OCI-LY1 (cell line): Measurements from ENCODE around the gene GAS2L3.
"Not testable (repeated sequence)": the region's sequence is repeated elsewhere in the genome, so short reads cannot be mapped to it uniquely, and the experiment has no call there.

Source experiments
- H2AFZ ChIP-seq: fragments of 200-600 bp; sonication (generic), shearing (Covaris generic); 2 replicates; pipeline ENCODE4 v1.6.0; 2014; ENCODE audit warnings: antibody characterized with exemption, mild to moderate bottlenecking, low read length
- H3F3A ChIP-seq: fragments of 200-600 bp; sonication (generic), shearing (Covaris generic); 2 replicates; pipeline ENCODE4 v1.6.0; 2014; ENCODE audit warnings: mild to moderate bottlenecking, antibody characterized with exemption, low read length, moderate library complexity; ENCODE audit not compliant: insufficient read depth
- H3K27ac ChIP-seq: fragments of 200-600 bp; sonication (generic); 2 replicates; pipeline ENCODE4 v1.5.1; 2014; ENCODE audit warnings: low read length, mixed run types, mild to moderate bottlenecking, low read depth; ENCODE audit not compliant: poor library complexity, severe bottlenecking
- H3K27me3 ChIP-seq: fragments of 200-600 bp; sonication (generic); 2 replicates; pipeline ENCODE4 v1.6.0; 2014; ENCODE audit warnings: antibody characterized with exemption, mild to moderate bottlenecking, low read length, moderate library complexity; ENCODE audit not compliant: insufficient read depth
- H3K36me3 ChIP-seq: fragments of 200-600 bp; sonication (generic); 2 replicates; pipeline ENCODE4 v1.6.1; 2014; ENCODE audit warnings: mild to moderate bottlenecking, antibody characterized with exemption, low read length, moderate library complexity, mixed read lengths; ENCODE audit not compliant: insufficient read depth
- H3K4me1 ChIP-seq: fragments of 200-600 bp; sonication (generic); 2 replicates; pipeline ENCODE4 v1.5.1; 2014; ENCODE audit warnings: mild to moderate bottlenecking, low read length, moderate library complexity; ENCODE audit not compliant: insufficient read depth, severe bottlenecking
- H3K4me2 ChIP-seq: fragments of 200-600 bp; sonication (generic), shearing (Covaris generic); 2 replicates; pipeline ENCODE4 v1.6.1; 2014; ENCODE audit warnings: low read length
- H3K4me3 ChIP-seq: fragments of 200-600 bp; sonication (generic); 2 replicates; pipeline ENCODE4 v1.5.1; 2014; ENCODE audit warnings: low read length, low read depth, mild to moderate bottlenecking, mixed read lengths; ENCODE audit not compliant: poor library complexity, severe bottlenecking
- H3K79me2 ChIP-seq: fragments of 200-600 bp; shearing (Covaris generic); 2 replicates; pipeline ENCODE4 v1.6.1; 2016; ENCODE audit warnings: mixed run types, low read length, mixed read lengths; ENCODE audit not compliant: insufficient read depth
- H3K9ac ChIP-seq: fragments of 200-600 bp; sonication (generic), shearing (Covaris generic); 2 replicates; pipeline ENCODE4 v1.6.1; 2014; ENCODE audit warnings: mild to moderate bottlenecking, low read length, mixed read lengths
- H3K9me2 ChIP-seq: fragments of 200-600 bp; sonication (generic), shearing (Covaris generic); 2 replicates; pipeline ENCODE4 v1.6.1; 2014; ENCODE audit warnings: low read depth, mild to moderate bottlenecking, low read length, mixed read lengths
- H3K9me3 ChIP-seq: fragments of 200-600 bp; shearing (Covaris generic); 2 replicates; pipeline ENCODE4 v1.6.1; 2014; ENCODE audit warnings: low read length, mixed read lengths
- H4K20me1 ChIP-seq: fragments of 200-600 bp; sonication (generic), shearing (Covaris generic); 2 replicates; pipeline ENCODE4 v1.6.0; 2016; ENCODE audit warnings: mild to moderate bottlenecking, low read length; ENCODE audit not compliant: insufficient read depth
- CTCF ChIP-seq: fragments of 200-600 bp; sonication (generic), shearing (Covaris generic); IDR thresholded peaks from 2 replicates; pipeline ENCODE4 v1.5.1; 2017; ENCODE audit warnings: mild to moderate bottlenecking, antibody characterized with exemption, low read length, moderate library complexity, mixed read lengths
- EZH2 ChIP-seq: fragments of 200-600 bp; sonication (generic), shearing (Covaris generic); IDR thresholded peaks from 2 replicates; pipeline ENCODE4 v1.8.0; 2017; ENCODE audit warnings: borderline replicate concordance, mixed run types, mild to moderate bottlenecking, antibody characterized with exemption, low read length, moderate library complexity, mixed read lengths

Gene GAS2L3

DNA sequence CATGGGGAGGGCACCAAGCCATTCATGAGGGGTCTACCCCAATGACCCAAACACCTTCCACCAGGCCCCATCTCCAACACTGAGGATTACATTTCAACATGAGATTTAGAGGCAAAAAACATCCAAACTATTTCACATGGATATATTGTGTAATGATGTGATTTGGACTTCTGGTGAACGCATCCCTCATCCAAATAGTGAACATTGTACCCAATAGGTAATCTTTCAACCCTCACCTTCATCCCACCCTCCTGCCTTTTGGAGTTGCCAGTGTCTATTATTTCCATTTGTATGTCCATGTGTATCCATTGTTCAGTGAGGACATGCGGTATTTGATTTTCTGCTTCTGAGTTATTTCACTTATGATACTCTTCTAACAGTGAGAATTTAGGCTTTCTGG is 16.1 kb upstream of the GAS2L3 start:
- Histone ChIP-seq H3K36me3 (no peaks in the 10 kb centered on the region), H3K27me3 (no peaks in the 10 kb centered on the region; the same call in 1 of the 2 replicates), H2AFZ (no peak overlapping the region), H3K9me2 (no peaks in the 10 kb centered on the region), H3K9ac (no peak overlapping the region), H3K79me2 (no peaks in the 10 kb centered on the region), H3K9me3 (no peaks in the 10 kb centered on the region), H4K20me1 (no peaks in the 10 kb centered on the region), H3K4me1 (no peaks in the 10 kb centered on the region), H3K4me2 (no peak overlapping the region), H3K4me3 (no peak overlapping the region), H3F3A (no peaks in the 10 kb centered on the region), H3K27ac (no peak overlapping the region)
- no peak for TF ChIP-seq CTCF
- TF ChIP-seq EZH2 = no peak

DNA sequence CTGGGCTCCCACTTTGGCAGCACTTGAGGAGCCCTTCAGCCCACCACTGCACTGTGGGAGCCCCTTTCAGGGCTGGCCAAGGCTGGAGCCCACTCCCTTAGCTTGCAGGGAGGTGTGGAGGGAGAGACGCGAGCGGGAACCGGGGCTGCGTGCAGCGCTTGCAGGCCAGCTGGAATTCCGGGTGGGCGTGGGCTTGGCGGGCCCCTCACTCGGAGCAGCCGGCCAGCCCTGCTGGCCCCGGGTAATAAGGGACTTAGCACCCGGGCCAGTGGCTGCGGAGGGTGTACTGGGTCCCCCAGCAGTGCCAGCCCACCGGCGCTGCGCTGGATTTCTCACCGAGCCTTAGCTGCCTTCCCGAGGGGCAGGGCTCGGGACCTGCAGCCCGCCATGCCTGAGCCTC is 14.2 kb upstream of the GAS2L3 start:
- not testable (repeated sequence) for H3K4me3 ChIP-seq, H4K20me1 ChIP-seq, H3K79me2 ChIP-seq, H3K4me1 ChIP-seq, H3K4me2 ChIP-seq, H3K27ac ChIP-seq, H3K9me3 ChIP-seq, H3K27me3 ChIP-seq, H3F3A ChIP-seq, H3K9ac ChIP-seq, H2AFZ ChIP-seq, H3K36me3 ChIP-seq, H3K9me2 ChIP-seq

DNA sequence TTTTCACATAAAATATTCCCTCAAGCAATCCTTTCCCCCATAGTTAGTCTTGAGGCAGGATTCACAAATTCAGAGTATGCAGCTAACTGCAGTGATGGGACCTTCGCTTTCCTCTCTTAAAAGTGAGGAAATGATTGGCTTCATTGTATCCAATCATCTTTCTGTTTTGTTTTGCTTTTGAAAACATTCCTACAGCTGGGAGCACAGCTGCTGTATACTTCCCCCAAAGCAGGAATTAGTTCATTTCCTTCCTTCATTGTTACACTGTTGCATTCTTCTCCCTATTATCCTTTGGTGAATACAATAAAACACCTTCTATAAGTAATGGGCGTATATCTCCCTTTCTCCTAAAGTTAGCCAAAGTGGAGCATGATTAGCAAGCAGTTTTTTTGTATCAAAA is 9.4 kb upstream of the GAS2L3 start:
- Histone ChIP-seq H3K79me2 (no peaks in the 10 kb centered on the region), H4K20me1 (no peaks in the 10 kb centered on the region), H3K9me2 (no peaks in the 10 kb centered on the region), H3K36me3 (no peaks in the 10 kb centered on the region), H3K27ac (no peak overlapping the region), H3K9ac (no peak overlapping the region), H3K27me3 (no peaks in the 10 kb centered on the region), H3K9me3 (no peaks in the 10 kb centered on the region), H3F3A (no peaks in the 10 kb centered on the region), H3K4me3 (no peak overlapping the region), H3K4me1 (no peaks in the 10 kb centered on the region), H2AFZ (no peak overlapping the region), H3K4me2 (no peak overlapping the region)
- no peak for TF ChIP-seq CTCF
- TF ChIP-seq EZH2 = no peak

DNA sequence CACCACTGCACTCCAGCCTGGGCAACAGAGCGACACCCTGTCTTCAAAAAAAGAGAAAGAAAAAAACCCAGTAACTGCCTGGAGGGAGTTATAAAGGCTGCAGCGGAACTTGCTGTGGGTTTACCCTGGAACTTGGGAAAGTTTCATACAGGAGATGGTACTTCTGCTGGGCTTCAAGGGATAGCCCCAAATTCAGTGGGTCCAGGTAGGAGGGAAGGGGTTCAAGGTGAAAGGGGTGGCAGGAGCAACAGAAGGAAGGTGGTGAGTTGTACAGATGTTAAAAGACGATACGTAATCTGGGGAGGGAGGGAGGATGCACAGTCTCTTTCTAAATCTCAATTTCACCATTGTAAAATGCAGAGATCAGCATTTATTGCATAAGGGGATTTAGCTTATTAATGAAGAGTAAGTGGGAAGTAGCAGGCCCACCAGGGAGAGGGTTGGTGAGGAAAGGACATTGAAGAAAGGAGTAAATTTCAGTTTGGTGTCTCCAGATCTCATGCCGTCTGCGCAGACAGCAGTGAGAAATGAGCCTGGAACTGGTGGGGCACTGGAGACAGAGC is 8.5 kb upstream of the GAS2L3 start:
- no peaks in the 10 kb centered on the region for H3K9me3 ChIP-seq
- H3K4me2 ChIP-seq = no peak overlapping the region
- no peaks in the 10 kb centered on the region for H3K79me2 ChIP-seq
- no peaks in the 10 kb centered on the region for H3K9me2 ChIP-seq
- H3K4me3 ChIP-seq = no peak overlapping the region
- no peaks in the 10 kb centered on the region for H3F3A ChIP-seq
- H3K4me1 ChIP-seq = no peaks in the 10 kb centered on the region
- H3K27ac ChIP-seq = no peak overlapping the region
- H3K36me3 ChIP-seq = no peaks in the 10 kb centered on the region
- H3K27me3 ChIP-seq = no peaks in the 10 kb centered on the region
- no peak for TF ChIP-seq CTCF
- no peak for TF ChIP-seq EZH2
- no peak overlapping the region for H2AFZ ChIP-seq
- no peaks in the 10 kb centered on the region for H4K20me1 ChIP-seq
- no peak overlapping the region for H3K9ac ChIP-seq
